ENCODE data around the gene SCAMP2.

GRCh38 chr15:74863239-74864056, 9.7 kb downstream of the SCAMP2 start:
- no peak for TF ChIP-seq EZH2 (IDR thresholded peaks at IDR 0.05)
- TF ChIP-seq POLR2AphosphoS5 (IDR thresholded peaks at IDR 0.05; ENCODE audit: borderline replicate concordance, low read depth, low read length) = no peak

Data from SK-N-MC (cell line).